ENCODE results near the gene PITPNM3.

Gene PITPNM3

GRCh38 chr17:6462692-6463091 lies 93.7 kb downstream of the PITPNM3 start:
- TF ChIP-seq CTCF (conservative IDR thresholded peaks at IDR 0.05): no peak
- no peak overlapping the region for H3K27ac ChIP-seq

- no peak overlapping the region for H3K27ac ChIP-seq
- TF ChIP-seq CTCF (conservative IDR thresholded peaks at IDR 0.05): no peak
Measured at GRCh38 chr17:6461792-6462524, 94.4 kb downstream of the PITPNM3 start.

GRCh38 chr17:6461246-6461645 lies 95.1 kb downstream of the PITPNM3 start:
- no peak overlapping the region for H3K27ac ChIP-seq
- TF ChIP-seq CTCF (conservative IDR thresholded peaks at IDR 0.05): no peak

GRCh38 chr17:6460531-6461161 lies 95.7 kb downstream of the PITPNM3 start:
- TF ChIP-seq CTCF (conservative IDR thresholded peaks at IDR 0.05): no peak
- H3K27ac ChIP-seq: no peak overlapping the region

- no peak for TF ChIP-seq CTCF (conservative IDR thresholded peaks at IDR 0.05)
- H3K27ac ChIP-seq: no peak overlapping the region
Measured at GRCh38 chr17:6458460-6458950, 97.8 kb downstream of the PITPNM3 start.

GRCh38 chr17:6457688-6458459 lies 98.5 kb downstream of the PITPNM3 start:
- TF ChIP-seq CTCF (conservative IDR thresholded peaks at IDR 0.05): no peak
- no peak overlapping the region for H3K27ac ChIP-seq
